Measurements from ENCODE around the gene NNAT.
"Not testable (repeated sequence)": the region's sequence is repeated elsewhere in the genome, so short reads cannot be mapped to it uniquely, and the experiment has no call there.

DNA sequence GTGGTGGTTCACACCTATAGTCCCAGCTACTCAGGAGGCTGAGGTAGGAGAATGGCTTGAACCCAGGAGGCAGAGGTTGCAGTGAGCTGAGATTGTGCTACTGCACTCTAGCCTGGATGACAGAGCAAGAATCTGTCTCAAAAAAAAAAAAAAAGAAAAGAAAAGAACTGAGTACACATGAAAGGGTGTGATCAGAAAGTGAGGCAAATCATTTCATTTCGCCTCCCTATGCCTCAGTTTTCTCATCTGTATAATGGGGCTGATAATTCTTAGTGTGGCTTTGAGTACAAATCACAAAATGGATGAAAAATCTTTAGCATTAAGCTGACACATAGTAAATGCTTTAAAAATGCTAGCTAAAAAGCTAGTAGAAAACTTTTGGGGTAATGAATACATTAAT lies 19.8 kb downstream of the NNAT start:
- TF ChIP-seq, protein P1, sequence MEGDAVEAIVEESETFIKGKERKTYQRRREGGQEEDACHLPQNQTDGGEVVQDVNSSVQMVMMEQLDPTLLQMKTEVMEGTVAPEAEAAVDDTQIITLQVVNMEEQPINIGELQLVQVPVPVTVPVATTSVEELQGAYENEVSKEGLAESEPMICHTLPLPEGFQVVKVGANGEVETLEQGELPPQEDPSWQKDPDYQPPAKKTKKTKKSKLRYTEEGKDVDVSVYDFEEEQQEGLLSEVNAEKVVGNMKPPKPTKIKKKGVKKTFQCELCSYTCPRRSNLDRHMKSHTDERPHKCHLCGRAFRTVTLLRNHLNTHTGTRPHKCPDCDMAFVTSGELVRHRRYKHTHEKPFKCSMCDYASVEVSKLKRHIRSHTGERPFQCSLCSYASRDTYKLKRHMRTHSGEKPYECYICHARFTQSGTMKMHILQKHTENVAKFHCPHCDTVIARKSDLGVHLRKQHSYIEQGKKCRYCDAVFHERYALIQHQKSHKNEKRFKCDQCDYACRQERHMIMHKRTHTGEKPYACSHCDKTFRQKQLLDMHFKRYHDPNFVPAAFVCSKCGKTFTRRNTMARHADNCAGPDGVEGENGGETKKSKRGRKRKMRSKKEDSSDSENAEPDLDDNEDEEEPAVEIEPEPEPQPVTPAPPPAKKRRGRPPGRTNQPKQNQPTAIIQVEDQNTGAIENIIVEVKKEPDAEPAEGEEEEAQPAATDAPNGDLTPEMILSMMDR (IDR thresholded peaks at IDR 0.05), result not testable (repeated sequence)
- not testable (repeated sequence) for TF ChIP-seq ZFX (IDR thresholded peaks at IDR 0.05; ENCODE audit: borderline replicate concordance)
